ENCODE data around the gene DCUN1D3.

DNA sequence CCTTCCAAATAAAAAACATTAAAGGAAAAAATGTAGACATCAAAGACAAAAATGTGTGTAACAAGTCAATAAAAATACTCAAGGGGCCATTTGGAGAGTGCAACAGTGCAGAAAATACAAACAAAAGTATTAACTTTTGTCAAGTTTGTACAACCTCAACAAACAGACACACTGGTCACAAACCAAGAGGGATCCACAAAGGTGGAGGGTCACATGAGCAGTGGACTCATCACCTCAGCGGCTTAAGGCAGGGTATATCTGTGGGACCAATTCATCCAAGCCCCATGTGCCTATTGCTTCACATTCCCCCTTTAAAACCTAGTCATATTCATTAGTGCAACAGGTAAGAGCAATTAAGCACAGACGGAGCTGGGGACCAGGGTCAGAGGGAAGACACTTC, 45.2 kb downstream of the DCUN1D3 start:
- TF ChIP-seq, protein P1, sequence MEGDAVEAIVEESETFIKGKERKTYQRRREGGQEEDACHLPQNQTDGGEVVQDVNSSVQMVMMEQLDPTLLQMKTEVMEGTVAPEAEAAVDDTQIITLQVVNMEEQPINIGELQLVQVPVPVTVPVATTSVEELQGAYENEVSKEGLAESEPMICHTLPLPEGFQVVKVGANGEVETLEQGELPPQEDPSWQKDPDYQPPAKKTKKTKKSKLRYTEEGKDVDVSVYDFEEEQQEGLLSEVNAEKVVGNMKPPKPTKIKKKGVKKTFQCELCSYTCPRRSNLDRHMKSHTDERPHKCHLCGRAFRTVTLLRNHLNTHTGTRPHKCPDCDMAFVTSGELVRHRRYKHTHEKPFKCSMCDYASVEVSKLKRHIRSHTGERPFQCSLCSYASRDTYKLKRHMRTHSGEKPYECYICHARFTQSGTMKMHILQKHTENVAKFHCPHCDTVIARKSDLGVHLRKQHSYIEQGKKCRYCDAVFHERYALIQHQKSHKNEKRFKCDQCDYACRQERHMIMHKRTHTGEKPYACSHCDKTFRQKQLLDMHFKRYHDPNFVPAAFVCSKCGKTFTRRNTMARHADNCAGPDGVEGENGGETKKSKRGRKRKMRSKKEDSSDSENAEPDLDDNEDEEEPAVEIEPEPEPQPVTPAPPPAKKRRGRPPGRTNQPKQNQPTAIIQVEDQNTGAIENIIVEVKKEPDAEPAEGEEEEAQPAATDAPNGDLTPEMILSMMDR (IDR thresholded peaks at IDR 0.05) = no peak
- TF ChIP-seq POLR2A (IDR thresholded peaks at IDR 0.05) = no peak

Data from uterus (tissue), 2 donors.